ENCODE measurements around the gene ABCA13.

Gene ABCA13

GRCh38 chr7:48237354-48237753 is 66.1 kb downstream of the ABCA13 start:
- Histone ChIP-seq H3K27me3 (ENCODE audit: control insufficient read depth, insufficient read depth, low read length) (no peaks in the 10 kb centered on the region), H3K4me1 (ENCODE audit: control insufficient read depth, insufficient read depth, low read length) (no peaks in the 10 kb centered on the region), H3K36me3 (ENCODE audit: control insufficient read depth, insufficient read depth, low read length) (no peaks in the 10 kb centered on the region), H3K27ac (ENCODE audit: low read depth, low read length) (no peak overlapping the region), H3K9ac (ENCODE audit: low read depth, low read length) (no peak overlapping the region), H3K9me3 (ENCODE audit: control insufficient read depth, insufficient read depth, low read length) (peaks cover 18% of the 10 kb centered on the region; the same call in 1 of the 2 replicates), H3K4me3 (ENCODE audit: low read depth, low read length) (no peak overlapping the region)

- H3K4me1 ChIP-seq (ENCODE audit: control insufficient read depth, insufficient read depth, low read length): no peaks in the 10 kb centered on the region
- H3K9ac ChIP-seq (ENCODE audit: low read depth, low read length): no peak overlapping the region
- no peaks in the 10 kb centered on the region for H3K36me3 ChIP-seq (ENCODE audit: control insufficient read depth, insufficient read depth, low read length)
- H3K27ac ChIP-seq (ENCODE audit: low read depth, low read length): no peak overlapping the region
- H3K4me3 ChIP-seq (ENCODE audit: low read depth, low read length): no peak overlapping the region
- no peaks in the 10 kb centered on the region for H3K27me3 ChIP-seq (ENCODE audit: control insufficient read depth, insufficient read depth, low read length)
- H3K9me3 ChIP-seq (ENCODE audit: control insufficient read depth, insufficient read depth, low read length): 0 out of 2 replicates have a peak, but pooled peaks cover 3% of the 10 kb centered on the region
Observed at GRCh38 chr7:48242846-48243245, 71.6 kb downstream of the ABCA13 start.

- Histone ChIP-seq H3K36me3 (ENCODE audit: control insufficient read depth, insufficient read depth, low read length) (no peaks in the 10 kb centered on the region), H3K4me1 (ENCODE audit: control insufficient read depth, insufficient read depth, low read length) (no peaks in the 10 kb centered on the region), H3K27ac (ENCODE audit: low read depth, low read length) (no peak overlapping the region), H3K9me3 (ENCODE audit: control insufficient read depth, insufficient read depth, low read length) (no peaks in the 10 kb centered on the region), H3K4me3 (ENCODE audit: low read depth, low read length) (no peak overlapping the region), H3K9ac (ENCODE audit: low read depth, low read length) (no peak overlapping the region), H3K27me3 (ENCODE audit: control insufficient read depth, insufficient read depth, low read length) (no peaks in the 10 kb centered on the region)
Observed at GRCh38 chr7:48244864-48245271, 73.6 kb downstream of the ABCA13 start.

- H3K36me3 ChIP-seq (ENCODE audit: control insufficient read depth, insufficient read depth, low read length): no peaks in the 10 kb centered on the region
- no peaks in the 10 kb centered on the region for H3K27me3 ChIP-seq (ENCODE audit: control insufficient read depth, insufficient read depth, low read length)
- H3K9me3 ChIP-seq (ENCODE audit: control insufficient read depth, insufficient read depth, low read length): no peaks in the 10 kb centered on the region
- peaks cover 10% of the 10 kb centered on the region for H3K4me1 ChIP-seq (ENCODE audit: control insufficient read depth, insufficient read depth, low read length)
- H3K27ac ChIP-seq (ENCODE audit: low read depth, low read length): no peak overlapping the region
- no peak overlapping the region for H3K4me3 ChIP-seq (ENCODE audit: low read depth, low read length)
- no peak overlapping the region for H3K9ac ChIP-seq (ENCODE audit: low read depth, low read length)
Observed at GRCh38 chr7:48245751-48246472, 74.7 kb downstream of the ABCA13 start.

- H3K9me3 ChIP-seq (ENCODE audit: control insufficient read depth, insufficient read depth, low read length): no peaks in the 10 kb centered on the region
- H3K4me1 ChIP-seq (ENCODE audit: control insufficient read depth, insufficient read depth, low read length): peaks cover 29% of the 10 kb centered on the region
- H3K27ac ChIP-seq (ENCODE audit: low read depth, low read length): no peak overlapping the region
- H3K4me3 ChIP-seq (ENCODE audit: low read depth, low read length): no peak overlapping the region
- H3K36me3 ChIP-seq (ENCODE audit: control insufficient read depth, insufficient read depth, low read length): no peaks in the 10 kb centered on the region
- no peaks in the 10 kb centered on the region for H3K27me3 ChIP-seq (ENCODE audit: control insufficient read depth, insufficient read depth, low read length)
- H3K9ac ChIP-seq (ENCODE audit: low read depth, low read length): no peak overlapping the region
Observed at GRCh38 chr7:48249166-48249565, 77.9 kb downstream of the ABCA13 start.

- no peaks in the 10 kb centered on the region for H3K27me3 ChIP-seq (ENCODE audit: control insufficient read depth, insufficient read depth, low read length)
- no peaks in the 10 kb centered on the region for H3K9me3 ChIP-seq (ENCODE audit: control insufficient read depth, insufficient read depth, low read length)
- H3K9ac ChIP-seq (ENCODE audit: low read depth, low read length): no peak overlapping the region
- peaks cover 29% of the 10 kb centered on the region for H3K4me1 ChIP-seq (ENCODE audit: control insufficient read depth, insufficient read depth, low read length)
- H3K4me3 ChIP-seq (ENCODE audit: low read depth, low read length): no peak overlapping the region
- no peaks in the 10 kb centered on the region for H3K36me3 ChIP-seq (ENCODE audit: control insufficient read depth, insufficient read depth, low read length)
- no peak overlapping the region for H3K27ac ChIP-seq (ENCODE audit: low read depth, low read length)
Observed at GRCh38 chr7:48250441-48250951, 79.2 kb downstream of the ABCA13 start.

GRCh38 chr7:48251766-48252165 is 80.5 kb downstream of the ABCA13 start:
- Histone ChIP-seq H3K36me3 (ENCODE audit: control insufficient read depth, insufficient read depth, low read length) (no peaks in the 10 kb centered on the region), H3K27ac (ENCODE audit: low read depth, low read length) (no peak overlapping the region), H3K27me3 (ENCODE audit: control insufficient read depth, insufficient read depth, low read length) (no peaks in the 10 kb centered on the region), H3K9ac (ENCODE audit: low read depth, low read length) (no peak overlapping the region), H3K4me3 (ENCODE audit: low read depth, low read length) (no peak overlapping the region), H3K4me1 (ENCODE audit: control insufficient read depth, insufficient read depth, low read length) (peaks cover 29% of the 10 kb centered on the region), H3K9me3 (ENCODE audit: control insufficient read depth, insufficient read depth, low read length) (no peaks in the 10 kb centered on the region)

- H3K9me3 ChIP-seq (ENCODE audit: control insufficient read depth, insufficient read depth, low read length): no peaks in the 10 kb centered on the region
- H3K4me3 ChIP-seq (ENCODE audit: low read depth, low read length): no peak overlapping the region
- H3K27ac ChIP-seq (ENCODE audit: low read depth, low read length): no peak overlapping the region
- peaks cover 29% of the 10 kb centered on the region for H3K4me1 ChIP-seq (ENCODE audit: control insufficient read depth, insufficient read depth, low read length)
- H3K27me3 ChIP-seq (ENCODE audit: control insufficient read depth, insufficient read depth, low read length): no peaks in the 10 kb centered on the region
- no peak overlapping the region for H3K9ac ChIP-seq (ENCODE audit: low read depth, low read length)
- no peaks in the 10 kb centered on the region for H3K36me3 ChIP-seq (ENCODE audit: control insufficient read depth, insufficient read depth, low read length)
Observed at GRCh38 chr7:48252995-48253394, 81.7 kb downstream of the ABCA13 start.

- Histone ChIP-seq H3K36me3 (ENCODE audit: control insufficient read depth, insufficient read depth, low read length) (no peaks in the 10 kb centered on the region), H3K9me3 (ENCODE audit: control insufficient read depth, insufficient read depth, low read length) (no peaks in the 10 kb centered on the region), H3K9ac (ENCODE audit: low read depth, low read length) (no peak overlapping the region), H3K4me1 (ENCODE audit: control insufficient read depth, insufficient read depth, low read length) (peaks cover 40% of the 10 kb centered on the region), H3K27ac (ENCODE audit: low read depth, low read length) (no peak overlapping the region), H3K4me3 (ENCODE audit: low read depth, low read length) (no peak overlapping the region), H3K27me3 (ENCODE audit: control insufficient read depth, insufficient read depth, low read length) (no peaks in the 10 kb centered on the region)
Observed at GRCh38 chr7:48255046-48255445, 83.8 kb downstream of the ABCA13 start.

GRCh38 chr7:48259463-48260280 is 88.4 kb downstream of the ABCA13 start:
- H3K4me3 ChIP-seq (ENCODE audit: low read depth, low read length): no peak overlapping the region
- H3K36me3 ChIP-seq (ENCODE audit: control insufficient read depth, insufficient read depth, low read length): no peaks in the 10 kb centered on the region
- H3K9ac ChIP-seq (ENCODE audit: low read depth, low read length): no peak overlapping the region
- H3K27me3 ChIP-seq (ENCODE audit: control insufficient read depth, insufficient read depth, low read length): no peaks in the 10 kb centered on the region
- H3K4me1 ChIP-seq (ENCODE audit: control insufficient read depth, insufficient read depth, low read length): peaks cover 12% of the 10 kb centered on the region
- H3K27ac ChIP-seq (ENCODE audit: low read depth, low read length): no peak overlapping the region
- H3K9me3 ChIP-seq (ENCODE audit: control insufficient read depth, insufficient read depth, low read length): no peaks in the 10 kb centered on the region; the same call in 1 of the 2 replicates

GRCh38 chr7:48261696-48262095 is 90.4 kb downstream of the ABCA13 start:
- H3K4me1 ChIP-seq (ENCODE audit: control insufficient read depth, insufficient read depth, low read length): peaks cover 12% of the 10 kb centered on the region
- H3K27me3 ChIP-seq (ENCODE audit: control insufficient read depth, insufficient read depth, low read length): no peaks in the 10 kb centered on the region
- no peaks in the 10 kb centered on the region for H3K36me3 ChIP-seq (ENCODE audit: control insufficient read depth, insufficient read depth, low read length)
- no peak overlapping the region for H3K4me3 ChIP-seq (ENCODE audit: low read depth, low read length)
- no peaks in the 10 kb centered on the region; the same call in 1 of the 2 replicates for H3K9me3 ChIP-seq (ENCODE audit: control insufficient read depth, insufficient read depth, low read length)
- H3K27ac ChIP-seq (ENCODE audit: low read depth, low read length): no peak overlapping the region
- H3K9ac ChIP-seq (ENCODE audit: low read depth, low read length): no peak overlapping the region

Measured in HUES48 (cell line).